SJCRH30 (cell line): ENCODE data around the gene MILR1. TPM values are rescaled to one million over a fixed set of nuclear protein-coding genes. Genes with fewer than 3 reads are reported as not detected.
"Not testable (repeated sequence)": the region's sequence is repeated elsewhere in the genome, so short reads cannot be mapped to it uniquely, and the experiment has no call there.

Experiments
- DNase-seq, 2 experiments: peaks; one replicate each; pipeline ENCODE4 v3.0.0-alpha.2; 2015 to 2020
- H3K27ac ChIP-seq: fragments of 250-450 bp; sonication (Bioruptor Pico); 2 replicates; pipeline ENCODE4 v1.5.1; 2020; ENCODE audit warnings: mild to moderate bottlenecking, moderate library complexity
- H3K27me3 ChIP-seq: fragments of 250-450 bp; sonication (Bioruptor Pico); 2 replicates; pipeline ENCODE4 v1.5.1; 2020; ENCODE audit warnings: mild to moderate bottlenecking, moderate library complexity
- H3K36me3 ChIP-seq: fragments of 250-450 bp; sonication (Bioruptor Pico); 2 replicates; pipeline ENCODE4 v1.5.1; 2020; ENCODE audit warnings: mild to moderate bottlenecking, moderate library complexity
- H3K4me1 ChIP-seq: fragments of 250-450 bp; sonication (Bioruptor Pico); 2 replicates; pipeline ENCODE4 v1.5.1; 2020; ENCODE audit warnings: mild to moderate bottlenecking, moderate library complexity
- H3K4me3 ChIP-seq: fragments of 250-450 bp; sonication (Bioruptor Pico); 2 replicates; pipeline ENCODE4 v1.5.1; 2020; ENCODE audit warnings: mild to moderate bottlenecking, moderate library complexity
- H3K9me3 ChIP-seq: fragments of 250-450 bp; sonication (Bioruptor Pico); replicated peaks from 2 replicates; pipeline ENCODE4 v1.5.1; 2020; ENCODE audit warnings: mild to moderate bottlenecking, moderate library complexity
- total RNA-seq: library from RNA; depleted of rRNA; stranded (reverse); fragments of >200 nt; shearing (Covaris generic); gene quantifications from 2 replicates; pipeline ENCODE4 v1.2.3, GENCODE V29; 2014

The MILR1 gene
- total RNA-seq, 1 experiment from 2014 or later = 2.1 TPM

- Histone ChIP-seq H3K27ac (no peak overlapping the region), H3K27me3 (no peaks in the 10 kb centered on the region), H3K36me3 (no peaks in the 10 kb centered on the region), H3K4me1 (no peaks in the 10 kb centered on the region), H3K9me3 (no peaks in the 10 kb centered on the region), H3K4me3 (no peak overlapping the region)
- peak in 1 of 2 experiments; percentile 74 for DNase-seq
Observed at GRCh38 chr17:64418506-64419339, 30.2 kb upstream of the MILR1 start.

GRCh38 chr17:64420143-64420670 is 28.7 kb upstream of the MILR1 start:
- no peak overlapping the region for H3K27ac ChIP-seq
- H3K36me3 ChIP-seq = no peaks in the 10 kb centered on the region
- H3K9me3 ChIP-seq = no peaks in the 10 kb centered on the region
- no peaks in the 10 kb centered on the region for H3K4me1 ChIP-seq
- H3K4me3 ChIP-seq = no peak overlapping the region
- DNase-seq = peak; percentile 29 to 86
- no peaks in the 10 kb centered on the region for H3K27me3 ChIP-seq

- DNase-seq, H3K4me1 ChIP-seq, H3K27ac ChIP-seq, H3K27me3 ChIP-seq, H3K36me3 ChIP-seq, H3K4me3 ChIP-seq, H3K9me3 ChIP-seq: not testable (repeated sequence)
Observed at GRCh38 chr17:64422121-64422520, 26.8 kb upstream of the MILR1 start.

- DNase-seq = no peak
- no peaks in the 10 kb centered on the region for H3K4me1 ChIP-seq
- no peaks in the 10 kb centered on the region for H3K9me3 ChIP-seq
- no peaks in the 10 kb centered on the region for H3K36me3 ChIP-seq
- H3K4me3 ChIP-seq = no peak overlapping the region
- no peaks in the 10 kb centered on the region for H3K27me3 ChIP-seq
- H3K27ac ChIP-seq = no peak overlapping the region
Observed at GRCh38 chr17:64423881-64424280, 25.0 kb upstream of the MILR1 start.

- H3K27ac ChIP-seq = no peak overlapping the region
- DNase-seq = no peak
- H3K36me3 ChIP-seq = no peaks in the 10 kb centered on the region
- no peak overlapping the region for H3K4me3 ChIP-seq
- H3K27me3 ChIP-seq = no peaks in the 10 kb centered on the region
- H3K9me3 ChIP-seq = no peaks in the 10 kb centered on the region
- no peaks in the 10 kb centered on the region for H3K4me1 ChIP-seq
Observed at GRCh38 chr17:64424324-64424849, 24.5 kb upstream of the MILR1 start.

GRCh38 chr17:64425191-64425590 is 23.7 kb upstream of the MILR1 start:
- no peaks in the 10 kb centered on the region for H3K4me1 ChIP-seq
- H3K27me3 ChIP-seq = no peaks in the 10 kb centered on the region
- H3K36me3 ChIP-seq = no peaks in the 10 kb centered on the region
- H3K9me3 ChIP-seq = no peaks in the 10 kb centered on the region
- H3K27ac ChIP-seq = no peak overlapping the region
- DNase-seq = no peak
- H3K4me3 ChIP-seq = no peak overlapping the region

- Histone ChIP-seq H3K27me3 (no peaks in the 10 kb centered on the region), H3K4me1 (no peaks in the 10 kb centered on the region), H3K4me3 (no peak overlapping the region), H3K27ac (no peak overlapping the region), H3K36me3 (no peaks in the 10 kb centered on the region), H3K9me3 (no peaks in the 10 kb centered on the region)
- DNase-seq = no peak
Observed at GRCh38 chr17:64426596-64426995, 22.3 kb upstream of the MILR1 start.

- Histone ChIP-seq H3K27ac (no peak overlapping the region), H3K27me3 (no peaks in the 10 kb centered on the region), H3K9me3 (no peaks in the 10 kb centered on the region), H3K4me1 (no peaks in the 10 kb centered on the region), H3K36me3 (no peaks in the 10 kb centered on the region), H3K4me3 (no peak overlapping the region)
- no peak for DNase-seq
Observed at GRCh38 chr17:64428406-64428805, 20.5 kb upstream of the MILR1 start.

- H3K36me3 ChIP-seq, H3K9me3 ChIP-seq, H3K27me3 ChIP-seq, H3K4me1 ChIP-seq, H3K4me3 ChIP-seq, DNase-seq, H3K27ac ChIP-seq: not testable (repeated sequence)
Observed at GRCh38 chr17:64430036-64430435, 18.9 kb upstream of the MILR1 start.

GRCh38 chr17:64431534-64431933 is 17.4 kb upstream of the MILR1 start:
- H3K4me3 ChIP-seq = no peak overlapping the region
- H3K36me3 ChIP-seq = no peaks in the 10 kb centered on the region
- no peak for DNase-seq
- no peaks in the 10 kb centered on the region for H3K27me3 ChIP-seq
- no peaks in the 10 kb centered on the region for H3K4me1 ChIP-seq
- no peak overlapping the region for H3K27ac ChIP-seq
- H3K9me3 ChIP-seq = no peaks in the 10 kb centered on the region

- H3K9me3 ChIP-seq = peaks cover 21% of the 10 kb centered on the region
Observed at GRCh38 chr17:64437944-64438525, 10.9 kb upstream of the MILR1 start.

GRCh38 chr17:64439521-64439920 is 9.4 kb upstream of the MILR1 start:
- not testable (repeated sequence) for H3K27me3 ChIP-seq, H3K4me3 ChIP-seq, H3K27ac ChIP-seq, DNase-seq, H3K36me3 ChIP-seq
- peaks cover 28% of the 10 kb centered on the region for H3K4me1 ChIP-seq
- peaks cover 21% of the 10 kb centered on the region for H3K9me3 ChIP-seq

More at GRCh38 chr17:64437944-64438525, 10.9 kb upstream of the MILR1 start:
- Histone ChIP-seq H3K27me3 (no peaks in the 10 kb centered on the region), H3K36me3 (no peaks in the 10 kb centered on the region), H3K4me1 (peaks cover 18% of the 10 kb centered on the region), H3K27ac (no peak overlapping the region), H3K4me3 (no peak overlapping the region)
- no peak for DNase-seq

GRCh38 chr17:64439956-64440355 is 9.0 kb upstream of the MILR1 start:
- peaks cover 21% of the 10 kb centered on the region for H3K9me3 ChIP-seq
- DNase-seq = no peak
- no peak overlapping the region for H3K4me3 ChIP-seq
- no peak overlapping the region for H3K27ac ChIP-seq
- no peaks in the 10 kb centered on the region for H3K36me3 ChIP-seq
- peaks cover 28% of the 10 kb centered on the region for H3K4me1 ChIP-seq
- H3K27me3 ChIP-seq = no peaks in the 10 kb centered on the region

GRCh38 chr17:64441772-64442540 is 7.0 kb upstream of the MILR1 start:
- no peak overlapping the region for H3K4me3 ChIP-seq
- H3K36me3 ChIP-seq = no peaks in the 10 kb centered on the region
- peaks cover 28% of the 10 kb centered on the region for H3K4me1 ChIP-seq
- no peaks in the 10 kb centered on the region for H3K27me3 ChIP-seq
- H3K9me3 ChIP-seq = peaks cover 20% of the 10 kb centered on the region
- DNase-seq = peak; percentile 91 to 95
- peak overlapping the region; percentile 94 for H3K27ac ChIP-seq

GRCh38 chr17:64442541-64442971 is 6.4 kb upstream of the MILR1 start:
- H3K9me3 ChIP-seq = peaks cover 14% of the 10 kb centered on the region
- no peaks in the 10 kb centered on the region for H3K27me3 ChIP-seq
- H3K4me3 ChIP-seq = no peak overlapping the region
- peaks cover 28% of the 10 kb centered on the region for H3K4me1 ChIP-seq
- peak in 1 of 2 experiments; percentile 50 for DNase-seq
- H3K27ac ChIP-seq = peak overlapping the region; percentile 94
- no peaks in the 10 kb centered on the region for H3K36me3 ChIP-seq
